DOHH2 (cell line): Measurements from ENCODE around the gene CDK5.

Source experiments
- H3F3A ChIP-seq: fragments of 200-600 bp; sonication (generic), shearing (Covaris generic); 2 replicates; pipeline ENCODE4 v1.6.0; 2016; ENCODE audit warnings: antibody characterized with exemption, mild to moderate bottlenecking; ENCODE audit not compliant: control insufficient read depth, insufficient read depth
- H3K27ac ChIP-seq: fragments of 200-600 bp; sonication (generic); 2 replicates; pipeline ENCODE4 v1.5.1; 2014; ENCODE audit warnings: low read depth, mild to moderate bottlenecking, low read length, moderate library complexity
- H3K27me3 ChIP-seq: fragments of 200-600 bp; sonication (generic); 2 replicates; pipeline ENCODE4 v1.6.1; 2014; ENCODE audit warnings: mild to moderate bottlenecking, low read length, mixed read lengths; ENCODE audit not compliant: control insufficient read depth
- H3K36me3 ChIP-seq: fragments of 200-600 bp; sonication (generic); 2 replicates; pipeline ENCODE4 v1.6.1; 2014; ENCODE audit warnings: mild to moderate bottlenecking, low read length, moderate library complexity, mixed read lengths; ENCODE audit not compliant: control insufficient read depth
- H3K4me1 ChIP-seq: fragments of 200-600 bp; sonication (generic); 2 replicates; pipeline ENCODE4 v1.6.1; 2014; ENCODE audit warnings: mild to moderate bottlenecking, low read length, mixed read lengths; ENCODE audit not compliant: control insufficient read depth
- H3K4me2 ChIP-seq: fragments of 200-600 bp; sonication (generic); 2 replicates; pipeline ENCODE4 v1.6.0; 2014; ENCODE audit warnings: mild to moderate bottlenecking, low read length, moderate library complexity
- H3K4me3 ChIP-seq: fragments of 200-600 bp; sonication (generic); 2 replicates; pipeline ENCODE4 v1.5.1; 2014; ENCODE audit warnings: mild to moderate bottlenecking, low read length, mixed read lengths
- H3K79me2 ChIP-seq: fragments of 200-600 bp; sonication (generic); 2 replicates; pipeline ENCODE4 v1.6.1; 2014; ENCODE audit warnings: mild to moderate bottlenecking, low read length, mixed read lengths; ENCODE audit not compliant: control insufficient read depth
- H3K9me2 ChIP-seq: fragments of 200-600 bp; sonication (generic); replicated peaks from 2 replicates; pipeline ENCODE4 v1.6.1; 2014; ENCODE audit warnings: mild to moderate bottlenecking, low read length, mixed read lengths; ENCODE audit not compliant: control insufficient read depth
- H3K9me3 ChIP-seq: fragments of 200-600 bp; sonication (generic); 2 replicates; pipeline ENCODE4 v1.6.1; 2014; ENCODE audit warnings: antibody characterized with exemption, low read length, mixed read lengths; ENCODE audit not compliant: control insufficient read depth, insufficient read depth
- H4K20me1 ChIP-seq: fragments of 200-600 bp; sonication (generic); 2 replicates; pipeline ENCODE4 v1.6.0; 2014; ENCODE audit warnings: low read depth, mild to moderate bottlenecking, antibody characterized with exemption, low read length, moderate library complexity; ENCODE audit not compliant: control insufficient read depth, insufficient read depth
- CTCF ChIP-seq: fragments of 200-600 bp; sonication (generic); IDR thresholded peaks from one replicate; pipeline ENCODE4 v1.5.1; 2014; ENCODE audit warnings: antibody characterized with exemption, mild to moderate bottlenecking, low read depth, low read length; ENCODE audit not compliant: poor library complexity, severe bottlenecking
- EZH2phosphoT487 ChIP-seq: fragments of 200-600 bp; sonication (generic); IDR thresholded peaks from 2 replicates; pipeline ENCODE4 v1.6.1; 2017; ENCODE audit warnings: borderline replicate concordance, mild to moderate bottlenecking, antibody characterized with exemption, low read length, moderate library complexity, mixed read lengths

CDK5 gene

GRCh38 chr7:151081170-151082101, 23.7 kb upstream of the CDK5 start:
- peak overlapping the region; percentile 85 for H3K4me2 ChIP-seq

GRCh38 chr7:151080522-151081169, 22.9 kb upstream of the CDK5 start, which contains the start of gene FASTK:
FASTK (minus strand) TSS chr7:151080809; CDS start chr7:151080766, 43 bp downstream.
- H3K9me3 ChIP-seq, result no peaks in the 10 kb centered on the region

More at GRCh38 chr7:151081170-151082101, 23.7 kb upstream of the CDK5 start:
- Histone ChIP-seq H3K4me3 (peak overlapping the region; percentile 95), H3K36me3 (peaks cover 52% of the 10 kb centered on the region), H3K79me2 (peaks cover 51% of the 10 kb centered on the region), H3K9me3 (no peaks in the 10 kb centered on the region), H3K27me3 (peaks cover 17% of the 10 kb centered on the region), H3F3A (peaks cover 15% of the 10 kb centered on the region), H3K27ac (peak overlapping the region; percentile 49), H3K4me1 (peaks cover 59% of the 10 kb centered on the region), H4K20me1 (0 out of 2 replicates have a peak, but pooled peaks cover 4% of the 10 kb centered on the region), H3K9me2 (no peaks in the 10 kb centered on the region)
- TF ChIP-seq CTCF (no peak), EZH2phosphoT487 (no peak)

GRCh38 chr7:151080067-151080521, 22.4 kb upstream of the CDK5 start:
- Histone ChIP-seq H4K20me1 (0 out of 2 replicates have a peak, but pooled peaks cover 4% of the 10 kb centered on the region), H3K4me1 (peaks cover 49% of the 10 kb centered on the region), H3K4me3 (peak overlapping the region; percentile 95), H3K9me2 (no peaks in the 10 kb centered on the region), H3K9me3 (no peaks in the 10 kb centered on the region), H3K79me2 (peaks cover 51% of the 10 kb centered on the region), H3F3A (peaks cover 12% of the 10 kb centered on the region), H3K27me3 (peaks cover 8% of the 10 kb centered on the region), H3K27ac (peak overlapping the region; percentile 49), H3K4me2 (peak overlapping the region; percentile 85), H3K36me3 (peaks cover 65% of the 10 kb centered on the region)
- TF ChIP-seq EZH2phosphoT487 (no peak), CTCF (no peak)

More at GRCh38 chr7:151080522-151081169, 22.9 kb upstream of the CDK5 start, which contains the start of gene FASTK:
- Histone ChIP-seq H3F3A (peaks cover 15% of the 10 kb centered on the region), H3K4me1 (peaks cover 54% of the 10 kb centered on the region), H3K36me3 (peaks cover 60% of the 10 kb centered on the region), H3K9me2 (no peaks in the 10 kb centered on the region), H3K4me2 (peak within 1 kb of the TSS; percentile 85), H3K27ac (peak within 1 kb of the TSS; percentile 49), H3K27me3 (peaks cover 13% of the 10 kb centered on the region), H3K4me3 (peak within 1 kb of the TSS; percentile 95), H3K79me2 (peaks cover 51% of the 10 kb centered on the region), H4K20me1 (0 out of 2 replicates have a peak, but pooled peaks cover 4% of the 10 kb centered on the region)
- TF ChIP-seq CTCF (no peak), EZH2phosphoT487 (no peak)
